ENCODE measurements around the gene DBET.
"Not testable (repeated sequence)": the region's sequence is repeated elsewhere in the genome, so short reads cannot be mapped to it uniquely, and the experiment has no call there.

DNA sequence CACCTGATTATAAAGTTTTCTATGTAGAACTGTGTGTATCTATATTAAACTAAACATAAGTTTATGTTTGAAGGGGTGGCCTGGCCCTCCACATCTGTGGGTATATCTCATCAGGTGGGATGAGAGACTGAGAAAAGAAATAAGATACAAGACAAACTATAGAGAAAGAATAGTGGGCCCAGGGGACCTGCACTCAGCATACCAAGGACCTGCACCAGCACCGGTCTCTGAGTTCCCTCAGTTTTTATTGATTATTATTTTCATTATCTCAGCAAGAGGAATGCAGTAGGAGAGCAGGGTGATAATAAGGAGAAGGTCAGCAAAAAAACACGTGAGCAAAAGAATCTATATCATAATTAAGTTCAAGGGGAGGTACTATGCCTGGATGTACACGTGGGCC is 41.9 kb downstream of the DBET start:
- TF ChIP-seq EZH2phosphoT487 (IDR thresholded peaks at IDR 0.05; ENCODE audit: low read length); EZH2 (optimal IDR thresholded peaks at IDR 0.05; ENCODE audit: low read depth, low read length): not testable (repeated sequence)
- TF ChIP-seq, protein P1, sequence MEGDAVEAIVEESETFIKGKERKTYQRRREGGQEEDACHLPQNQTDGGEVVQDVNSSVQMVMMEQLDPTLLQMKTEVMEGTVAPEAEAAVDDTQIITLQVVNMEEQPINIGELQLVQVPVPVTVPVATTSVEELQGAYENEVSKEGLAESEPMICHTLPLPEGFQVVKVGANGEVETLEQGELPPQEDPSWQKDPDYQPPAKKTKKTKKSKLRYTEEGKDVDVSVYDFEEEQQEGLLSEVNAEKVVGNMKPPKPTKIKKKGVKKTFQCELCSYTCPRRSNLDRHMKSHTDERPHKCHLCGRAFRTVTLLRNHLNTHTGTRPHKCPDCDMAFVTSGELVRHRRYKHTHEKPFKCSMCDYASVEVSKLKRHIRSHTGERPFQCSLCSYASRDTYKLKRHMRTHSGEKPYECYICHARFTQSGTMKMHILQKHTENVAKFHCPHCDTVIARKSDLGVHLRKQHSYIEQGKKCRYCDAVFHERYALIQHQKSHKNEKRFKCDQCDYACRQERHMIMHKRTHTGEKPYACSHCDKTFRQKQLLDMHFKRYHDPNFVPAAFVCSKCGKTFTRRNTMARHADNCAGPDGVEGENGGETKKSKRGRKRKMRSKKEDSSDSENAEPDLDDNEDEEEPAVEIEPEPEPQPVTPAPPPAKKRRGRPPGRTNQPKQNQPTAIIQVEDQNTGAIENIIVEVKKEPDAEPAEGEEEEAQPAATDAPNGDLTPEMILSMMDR (IDR thresholded peaks at IDR 0.05; ENCODE audit: low read length), result not testable (repeated sequence)
